ENCODE results near the gene TSPAN18.

TSPAN18 gene

GRCh38 chr11:44969651-44970252, 243.0 kb downstream of the TSPAN18 start:
- no peak for DNase-seq

DNA sequence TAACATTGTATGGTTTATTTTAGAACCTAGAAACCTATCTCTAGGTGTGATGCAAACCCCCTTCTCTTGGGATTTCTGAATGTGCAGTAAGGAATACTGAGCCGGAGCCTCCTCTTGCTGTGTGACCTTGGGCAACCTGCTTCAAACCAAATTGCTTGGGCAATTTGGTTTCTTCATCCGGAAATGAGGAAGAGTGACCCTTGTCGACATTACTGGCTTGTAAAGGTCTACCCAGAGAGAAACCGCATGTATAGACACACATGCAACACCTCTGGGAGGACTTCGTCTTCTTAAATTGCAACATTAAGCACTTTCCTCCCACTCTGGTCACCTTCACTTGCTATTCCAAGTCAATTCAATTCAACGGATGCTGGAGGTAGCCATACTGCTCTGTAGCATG, 243.5 kb downstream of the TSPAN18 start:
- no peak for DNase-seq

GRCh38 chr11:44971185-44971584, 244.4 kb downstream of the TSPAN18 start:
- DNase-seq, result no peak

GRCh38 chr11:44972746-44973435, 246.1 kb downstream of the TSPAN18 start:
- no peak for DNase-seq

GRCh38 chr11:44973632-44974401, 247.1 kb downstream of the TSPAN18 start:
- no peak for DNase-seq

- DNase-seq, result no peak
These were observed 247.7 kb downstream of the TSPAN18 start for GRCh38 chr11:44974402-44975000.

GRCh38 chr11:44976576-44976975, 249.8 kb downstream of the TSPAN18 start:
- DNase-seq, result no peak

- DNase-seq, result peak; percentile 32
These were observed 250.8 kb downstream of the TSPAN18 start for GRCh38 chr11:44977493-44977984.

DNA sequence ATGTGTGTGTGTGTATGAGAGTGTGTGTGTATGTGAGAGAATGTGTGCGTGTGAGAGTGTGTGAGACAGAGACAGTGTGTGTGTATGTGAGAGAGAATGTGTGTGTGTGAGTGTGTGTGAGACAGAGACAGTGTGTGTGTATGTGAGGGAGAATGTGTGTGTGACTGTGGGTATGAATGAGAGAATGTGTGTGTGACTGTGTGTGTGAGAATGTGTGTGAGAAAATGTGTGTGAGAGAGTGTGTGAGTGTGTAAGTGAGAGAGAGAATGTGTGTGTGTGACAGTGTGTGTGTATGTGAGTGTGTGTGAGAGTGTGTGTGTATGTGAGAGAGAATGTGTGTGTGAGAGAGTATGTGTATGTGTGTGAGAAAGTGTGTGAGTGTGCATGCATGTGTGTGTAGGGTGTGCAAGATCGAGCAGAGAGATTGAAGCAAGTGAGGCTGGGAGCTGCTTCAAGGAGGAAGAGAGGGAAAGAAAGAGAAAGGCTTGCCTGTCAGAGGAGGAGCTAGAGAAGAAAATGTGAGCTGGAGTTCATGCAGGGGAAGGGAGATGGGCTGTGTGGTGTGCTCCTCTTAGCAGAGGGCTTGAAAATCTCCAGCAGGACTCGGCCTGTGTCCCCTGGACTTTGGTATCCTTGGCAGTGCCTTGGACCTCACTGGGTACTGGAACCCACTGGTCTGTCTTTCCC, 251.7 kb downstream of the TSPAN18 start:
- peak; percentile 3 for DNase-seq

DNA sequence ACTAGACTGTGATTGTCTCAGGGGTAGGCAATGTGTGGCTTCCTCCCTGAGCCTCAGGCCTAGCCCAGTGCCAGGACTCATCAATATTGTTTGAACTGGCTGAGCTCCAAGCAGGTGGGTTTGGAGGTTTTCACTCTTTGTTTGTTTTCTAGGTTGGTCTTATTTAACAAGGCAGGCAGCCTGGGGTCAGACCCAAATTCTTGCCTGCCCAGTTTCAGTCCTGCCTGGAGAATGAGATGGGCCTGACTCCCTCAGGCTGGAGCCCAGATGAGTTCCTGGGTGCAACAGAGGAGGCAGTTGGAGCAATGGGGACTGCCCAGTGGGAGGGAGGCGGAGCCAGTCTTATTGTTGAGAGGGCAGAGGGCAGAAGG, 252.2 kb downstream of the TSPAN18 start:
- peak; percentile 2 for DNase-seq

DNA sequence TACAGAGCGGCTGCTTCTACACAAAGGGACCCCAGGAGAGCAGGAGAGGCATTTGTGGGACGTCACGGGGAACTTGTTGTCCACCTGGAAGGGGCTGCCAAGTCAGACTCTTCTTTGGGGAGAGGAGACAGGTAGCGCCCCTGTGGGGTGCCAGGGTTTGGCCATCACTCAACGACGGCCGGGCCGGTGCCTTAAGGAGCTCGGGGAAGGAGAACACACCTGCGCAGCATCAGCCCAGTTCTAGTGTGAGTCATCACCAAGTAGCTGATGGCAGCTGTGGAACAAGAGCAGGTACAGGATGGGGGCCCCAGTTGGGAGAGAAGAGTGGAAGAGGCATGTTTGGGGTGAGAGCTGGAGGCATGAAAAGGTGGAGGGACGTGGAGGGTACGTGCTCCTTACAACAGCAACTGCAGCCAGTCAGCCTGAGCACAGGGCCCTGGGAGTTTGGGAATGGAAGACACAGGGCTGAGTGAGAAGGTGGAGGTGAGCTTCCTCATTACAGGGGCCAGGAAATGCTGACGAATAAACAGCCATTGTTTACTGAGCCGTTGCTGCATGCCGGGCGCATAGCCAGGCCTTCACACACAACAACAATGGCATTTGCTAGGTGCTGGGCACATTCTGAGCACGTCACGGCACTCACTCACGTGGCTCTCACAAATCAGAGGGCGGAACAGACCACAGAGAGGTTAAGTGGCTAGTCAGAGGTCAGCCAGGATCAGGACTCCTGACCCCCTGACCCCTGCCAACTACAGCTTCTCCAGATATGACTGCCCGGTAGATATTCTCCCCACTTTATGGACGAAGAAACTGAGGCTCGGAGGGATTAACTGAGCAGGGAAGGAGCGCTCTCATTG, 253.0 kb downstream of the TSPAN18 start:
- no peak for DNase-seq

DNA sequence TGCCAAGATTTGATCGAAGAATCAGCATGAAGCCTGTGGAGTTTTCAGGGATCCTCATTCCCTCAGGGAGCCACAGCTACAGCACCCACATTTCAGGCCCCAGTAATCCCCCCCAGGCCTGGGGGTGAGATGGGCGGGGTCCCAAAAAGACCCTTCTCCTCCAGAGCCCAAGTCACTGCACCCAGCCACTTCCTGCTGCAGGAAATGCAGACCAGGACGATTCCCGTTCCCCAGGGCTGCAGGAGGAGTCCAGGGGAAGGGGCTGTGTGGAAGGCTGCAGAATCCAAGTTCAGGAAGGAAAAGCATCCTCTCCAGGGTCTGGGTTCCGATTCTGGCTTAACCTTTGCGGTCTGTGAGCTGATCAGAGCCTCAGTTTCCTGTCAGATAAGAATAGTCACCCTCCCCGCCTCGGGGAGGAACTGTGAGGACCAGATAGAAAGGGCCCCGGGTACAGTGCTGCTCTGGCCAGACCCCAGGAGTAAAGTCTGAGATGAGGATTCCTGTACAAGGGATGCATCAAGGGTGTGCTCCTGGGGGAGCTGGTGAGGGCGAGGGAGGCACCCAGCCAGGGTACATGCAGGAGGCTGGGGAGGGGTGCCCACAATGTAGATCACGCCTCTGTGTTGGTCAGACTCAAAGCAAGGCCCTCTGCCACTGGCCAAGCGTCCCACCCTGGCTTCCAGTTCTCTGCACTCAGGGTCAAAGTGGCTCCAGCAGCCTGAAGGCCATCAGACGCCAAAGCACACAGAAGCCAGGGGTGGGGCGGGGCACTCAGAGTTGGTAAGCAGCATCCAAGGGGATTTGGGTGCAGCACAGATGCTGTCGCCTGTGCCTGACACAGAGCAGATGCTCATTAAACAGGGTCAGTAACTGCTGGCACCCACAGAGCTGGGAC, 254.0 kb downstream of the TSPAN18 start:
- DNase-seq, result peak; percentile 8
